Measurements from ENCODE around the gene EPHA2.

The EPHA2 gene

DNA sequence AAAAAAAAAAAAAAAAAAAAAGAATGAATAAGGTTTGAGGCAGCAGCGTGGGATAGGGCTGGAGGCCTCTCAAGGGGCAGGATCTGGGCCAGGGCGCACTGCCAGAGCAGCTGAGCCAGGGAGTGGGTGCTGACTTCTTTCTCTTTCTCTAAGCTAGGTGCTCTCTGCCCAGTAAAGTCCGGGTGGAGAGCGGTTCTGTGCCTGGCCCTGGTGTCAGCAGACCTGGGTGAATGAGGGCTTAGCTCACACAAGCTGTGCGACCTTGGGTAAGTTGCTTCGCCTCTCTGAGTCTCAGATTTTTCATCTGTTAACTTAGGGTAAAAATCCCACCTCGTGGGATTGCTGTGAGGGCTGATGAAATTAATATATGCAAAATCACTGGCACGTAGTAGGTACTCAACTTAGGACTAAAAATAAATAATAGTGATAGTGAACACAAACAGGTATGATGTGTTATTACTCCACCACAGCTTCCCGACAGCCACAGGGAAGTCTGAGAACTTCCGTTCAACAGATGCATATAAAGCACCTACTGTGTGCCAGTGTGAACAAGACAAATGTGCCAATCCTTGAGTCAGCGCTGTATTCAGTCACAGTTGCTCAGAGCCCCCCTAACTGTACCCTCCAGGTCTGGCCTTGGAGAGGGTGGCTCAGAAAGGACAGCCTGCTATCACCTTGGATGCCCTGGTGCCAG lies 80.4 kb downstream of the EPHA2 start:
- TF ChIP-seq, protein P1, sequence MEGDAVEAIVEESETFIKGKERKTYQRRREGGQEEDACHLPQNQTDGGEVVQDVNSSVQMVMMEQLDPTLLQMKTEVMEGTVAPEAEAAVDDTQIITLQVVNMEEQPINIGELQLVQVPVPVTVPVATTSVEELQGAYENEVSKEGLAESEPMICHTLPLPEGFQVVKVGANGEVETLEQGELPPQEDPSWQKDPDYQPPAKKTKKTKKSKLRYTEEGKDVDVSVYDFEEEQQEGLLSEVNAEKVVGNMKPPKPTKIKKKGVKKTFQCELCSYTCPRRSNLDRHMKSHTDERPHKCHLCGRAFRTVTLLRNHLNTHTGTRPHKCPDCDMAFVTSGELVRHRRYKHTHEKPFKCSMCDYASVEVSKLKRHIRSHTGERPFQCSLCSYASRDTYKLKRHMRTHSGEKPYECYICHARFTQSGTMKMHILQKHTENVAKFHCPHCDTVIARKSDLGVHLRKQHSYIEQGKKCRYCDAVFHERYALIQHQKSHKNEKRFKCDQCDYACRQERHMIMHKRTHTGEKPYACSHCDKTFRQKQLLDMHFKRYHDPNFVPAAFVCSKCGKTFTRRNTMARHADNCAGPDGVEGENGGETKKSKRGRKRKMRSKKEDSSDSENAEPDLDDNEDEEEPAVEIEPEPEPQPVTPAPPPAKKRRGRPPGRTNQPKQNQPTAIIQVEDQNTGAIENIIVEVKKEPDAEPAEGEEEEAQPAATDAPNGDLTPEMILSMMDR (conservative IDR thresholded peaks at IDR 0.05; ENCODE audit: control insufficient read depth, insufficient read depth, low read depth, low read length), result no peak
- peak; percentile 90 for DNase-seq (ENCODE audit: low read depth)
- no peak overlapping the region for H3K4me3 ChIP-seq (ENCODE audit: control insufficient read depth, low read depth, low read length)

Measured in fibroblast of mammary gland (primary cell).